ENCODE results near the gene PDILT.
"Not testable (repeated sequence)": the region's sequence is repeated elsewhere in the genome, so short reads cannot be mapped to it uniquely, and the experiment has no call there.

PDILT gene

GRCh38 chr16:20327444-20328041, 77.0 kb downstream of the PDILT start, which contains the start of gene GP2:
Gene GP2, minus strand, starts transcription at chr16:20327513. Its CDS starts 1,082 bp downstream, at chr16:20326431.
- no peak for TF ChIP-seq CTCF (IDR thresholded peaks at IDR 0.05; ENCODE audit: low read depth, low read length, missing control alignments)
- no peak for DNase-seq (ENCODE audit: extremely low read depth, low read depth)
- no peak within 1 kb of the TSS for H3K4me3 ChIP-seq (replicated peaks; ENCODE audit: low read depth, low read length)

- no peak for DNase-seq (ENCODE audit: extremely low read depth, low read depth)
- no peak for TF ChIP-seq CTCF (IDR thresholded peaks at IDR 0.05; ENCODE audit: low read depth, low read length, missing control alignments)
- H3K4me3 ChIP-seq (replicated peaks; ENCODE audit: low read depth, low read length), result no peak overlapping the region
Measured at GRCh38 chr16:20326321-20326720, 78.2 kb downstream of the PDILT start.

- TF ChIP-seq CTCF (IDR thresholded peaks at IDR 0.05; ENCODE audit: low read depth, low read length, missing control alignments), result no peak
- no peak overlapping the region for H3K4me3 ChIP-seq (replicated peaks; ENCODE audit: low read depth, low read length)
- DNase-seq (ENCODE audit: extremely low read depth, low read depth), result no peak
Measured at GRCh38 chr16:20325005-20325404, 79.5 kb downstream of the PDILT start.

- no peak for TF ChIP-seq CTCF (IDR thresholded peaks at IDR 0.05; ENCODE audit: low read depth, low read length, missing control alignments)
- DNase-seq (ENCODE audit: extremely low read depth, low read depth), result no peak
- no peak overlapping the region for H3K4me3 ChIP-seq (replicated peaks; ENCODE audit: low read depth, low read length)
Measured at GRCh38 chr16:20323591-20324117, 80.9 kb downstream of the PDILT start.

GRCh38 chr16:20322696-20323095, 81.8 kb downstream of the PDILT start:
- TF ChIP-seq CTCF (IDR thresholded peaks at IDR 0.05; ENCODE audit: low read depth, low read length, missing control alignments), result no peak
- no peak overlapping the region for H3K4me3 ChIP-seq (replicated peaks; ENCODE audit: low read depth, low read length)
- DNase-seq (ENCODE audit: extremely low read depth, low read depth), result no peak

GRCh38 chr16:20321671-20322070, 82.9 kb downstream of the PDILT start:
- no peak overlapping the region for H3K4me3 ChIP-seq (replicated peaks; ENCODE audit: low read depth, low read length)
- TF ChIP-seq CTCF (IDR thresholded peaks at IDR 0.05; ENCODE audit: low read depth, low read length, missing control alignments), result no peak
- no peak for DNase-seq (ENCODE audit: extremely low read depth, low read depth)

GRCh38 chr16:20321051-20321450, 83.5 kb downstream of the PDILT start:
- not testable (repeated sequence) for H3K4me3 ChIP-seq (replicated peaks; ENCODE audit: low read depth, low read length); DNase-seq (ENCODE audit: extremely low read depth, low read depth)

Data from HFF-Myc (cell line).